Muscle of back (tissue), 11 donors: ENCODE measurements around the gene NBAS. TPM values are rescaled to one million over a fixed set of nuclear protein-coding genes. Genes with fewer than 3 reads are reported as not detected.

ENCODE experiments used
- DNase-seq, 3 donors: peaks; one replicate each; pipeline versions ENCODE4 v3.0.0 to v3.0.0-alpha.2; 2013
- polyA plus RNA-seq, 10 donors: library from polyadenylated mRNA; unstranded; fragments of 120-200 nt; gene quantifications; one replicate each; pipeline ENCODE4 v1.2.1, GENCODE V29; 2013; ENCODE audit not compliant: insufficient read length in 10 of 10

Gene NBAS
- polyA plus RNA-seq, 10 donors: 31.0 to 38.6 (median 36.8) TPM

DNA sequence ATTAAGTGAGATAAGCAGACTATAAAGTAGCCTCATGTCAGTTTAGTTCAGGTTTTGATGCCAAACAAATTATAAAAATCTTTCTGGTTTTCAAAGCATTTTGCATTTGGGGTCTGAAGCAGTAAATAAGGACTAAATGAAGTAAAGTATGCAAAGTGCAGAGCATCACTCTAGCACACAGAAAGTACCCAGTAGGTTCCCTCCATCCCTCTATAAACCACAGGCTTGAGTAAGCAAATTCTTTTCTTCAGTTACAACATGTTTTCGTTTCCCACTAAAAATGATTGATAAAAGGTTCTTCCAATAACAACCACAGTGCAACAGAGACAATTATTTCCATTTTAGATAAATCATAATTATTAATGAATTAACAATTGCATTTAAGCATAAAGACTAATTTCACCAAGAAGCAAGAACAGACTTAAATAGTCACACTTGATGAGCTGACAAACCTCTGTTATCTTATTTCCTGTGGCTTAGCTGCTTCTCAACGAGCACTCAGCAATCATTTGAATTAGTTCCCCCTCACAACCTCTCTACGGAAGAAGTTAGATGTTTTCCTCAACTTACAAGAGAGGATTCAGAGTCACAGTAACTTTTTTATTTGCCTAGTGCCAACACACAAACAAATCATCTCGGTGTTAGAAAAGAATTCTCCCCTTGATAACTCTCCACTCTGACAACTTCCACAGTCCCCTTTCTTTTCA, 249.8 kb downstream of the NBAS start:
- DNase-seq: no peak

DNA sequence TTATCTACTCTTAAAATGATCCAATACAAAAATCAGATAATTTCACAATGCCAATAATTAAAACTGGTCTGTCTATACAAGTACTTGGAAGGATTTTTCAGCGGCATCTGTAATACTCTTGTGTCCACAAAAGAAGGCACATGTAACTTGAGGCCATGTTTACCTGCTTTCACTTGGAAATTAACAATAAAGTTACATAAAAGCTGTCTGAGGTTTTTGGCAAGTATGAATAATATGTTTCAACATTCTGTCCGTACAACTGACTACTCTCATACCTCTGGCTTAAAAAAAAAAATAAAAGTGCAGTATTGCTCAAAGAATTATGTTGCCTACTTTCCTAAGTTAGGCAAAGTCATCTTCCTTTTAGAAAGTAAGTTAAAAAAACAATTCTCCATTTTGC, 253.6 kb downstream of the NBAS start:
- no peak for DNase-seq

DNA sequence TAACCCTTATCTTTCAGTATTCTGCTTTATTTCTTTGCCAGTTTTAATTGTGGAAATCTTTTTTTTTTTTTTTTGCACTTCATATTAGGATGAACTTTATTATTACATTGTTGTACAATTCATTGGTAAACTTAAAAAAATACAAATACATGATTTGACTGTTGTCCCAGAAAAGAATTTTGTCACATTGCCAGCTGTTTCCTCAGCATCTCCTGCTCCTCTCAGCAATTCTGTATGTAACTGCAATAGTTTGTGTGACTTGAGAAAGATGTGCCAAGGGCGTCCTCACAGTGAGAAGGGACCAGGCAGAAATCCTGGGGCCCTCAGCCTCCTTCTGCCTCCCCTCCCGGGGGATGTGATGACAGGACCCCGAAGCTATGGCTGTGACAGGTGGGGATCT, 254.4 kb downstream of the NBAS start:
- peak in 2 of 3 donors; percentile 22 to 26 for DNase-seq

DNA sequence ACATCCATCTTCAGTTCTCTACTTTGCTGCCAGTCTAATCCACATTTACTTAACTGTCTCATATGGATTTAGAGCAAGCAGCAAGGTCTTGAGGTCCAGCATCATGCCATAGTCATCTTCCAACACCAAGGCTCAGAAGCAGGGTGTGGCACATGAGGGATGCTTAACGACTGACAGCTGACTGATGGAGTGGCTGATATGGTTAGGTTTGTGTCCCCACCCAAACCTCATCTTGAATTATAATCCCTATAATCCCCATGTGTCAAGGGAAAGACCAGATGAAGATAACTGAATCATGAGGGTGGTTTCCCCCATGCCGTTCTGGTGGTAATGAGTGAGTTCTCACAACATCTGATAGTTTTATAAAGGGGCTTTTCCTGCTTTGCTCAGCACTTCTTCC, 257.3 kb downstream of the NBAS start:
- no peak for DNase-seq

DNA sequence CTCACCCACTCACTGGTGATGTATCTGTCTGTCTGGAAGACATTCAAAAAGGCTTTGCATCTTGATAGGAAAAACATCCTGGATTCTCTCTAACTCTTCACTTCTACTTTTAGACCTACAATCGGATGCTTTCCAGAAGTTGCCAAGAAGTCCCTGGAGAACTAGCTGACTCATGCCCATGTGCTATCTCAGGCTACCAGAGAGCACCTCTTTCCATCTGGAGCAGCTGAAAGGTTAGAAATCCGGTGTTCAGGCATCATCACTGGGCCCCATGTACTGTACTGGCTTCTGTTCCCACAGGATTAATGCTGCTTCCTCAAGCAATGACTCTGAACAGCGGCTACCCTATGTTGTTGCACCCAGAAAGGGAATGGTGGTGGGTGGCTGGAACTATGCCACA, 259.0 kb downstream of the NBAS start:
- no peak for DNase-seq

DNA sequence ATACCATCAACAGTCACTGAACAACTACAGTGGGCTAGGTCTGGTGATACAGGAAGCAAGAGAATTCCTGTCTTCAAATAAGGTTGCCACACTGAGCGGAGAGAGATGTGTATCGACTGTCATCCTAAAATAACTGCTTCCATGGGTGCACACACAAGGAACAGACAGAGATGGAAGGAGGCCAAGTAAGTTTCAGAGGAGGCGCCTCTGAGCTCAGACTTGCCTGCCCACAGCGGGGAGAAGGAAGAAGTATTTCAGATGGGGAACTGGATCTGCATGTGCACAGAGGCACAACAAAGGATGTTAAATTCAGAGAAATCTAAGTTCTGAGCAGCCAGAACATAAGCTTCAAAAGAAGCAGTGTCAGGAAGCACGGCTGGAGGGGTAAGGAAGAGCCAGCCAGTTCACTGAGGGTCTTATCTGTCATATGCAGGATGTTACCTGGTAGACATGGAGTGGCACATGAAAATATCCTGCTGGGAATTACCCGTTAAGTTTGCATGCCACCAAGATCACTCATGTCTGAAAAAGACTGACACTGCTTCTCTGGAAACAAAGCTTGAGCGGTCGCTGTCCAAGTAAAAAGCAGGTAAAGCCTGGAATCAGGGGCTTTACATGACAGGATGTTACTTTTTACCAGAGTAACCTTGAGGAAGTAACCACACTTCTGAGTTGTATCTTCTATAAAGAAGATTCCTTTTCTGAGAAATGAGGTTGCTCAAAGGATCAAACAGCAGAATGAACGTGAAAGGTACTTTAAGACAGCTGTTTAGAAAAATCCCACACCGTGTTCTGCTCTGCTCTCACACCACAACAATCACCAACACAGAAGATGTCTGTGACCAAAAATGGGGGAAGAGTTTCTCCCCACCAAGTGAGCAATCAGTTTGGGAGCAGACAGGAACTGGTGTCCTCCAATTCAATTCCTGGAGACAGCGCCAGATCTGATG, 260.2 kb downstream of the NBAS start:
- peak in 2 of 3 donors; percentile 12 to 16 for DNase-seq

DNA sequence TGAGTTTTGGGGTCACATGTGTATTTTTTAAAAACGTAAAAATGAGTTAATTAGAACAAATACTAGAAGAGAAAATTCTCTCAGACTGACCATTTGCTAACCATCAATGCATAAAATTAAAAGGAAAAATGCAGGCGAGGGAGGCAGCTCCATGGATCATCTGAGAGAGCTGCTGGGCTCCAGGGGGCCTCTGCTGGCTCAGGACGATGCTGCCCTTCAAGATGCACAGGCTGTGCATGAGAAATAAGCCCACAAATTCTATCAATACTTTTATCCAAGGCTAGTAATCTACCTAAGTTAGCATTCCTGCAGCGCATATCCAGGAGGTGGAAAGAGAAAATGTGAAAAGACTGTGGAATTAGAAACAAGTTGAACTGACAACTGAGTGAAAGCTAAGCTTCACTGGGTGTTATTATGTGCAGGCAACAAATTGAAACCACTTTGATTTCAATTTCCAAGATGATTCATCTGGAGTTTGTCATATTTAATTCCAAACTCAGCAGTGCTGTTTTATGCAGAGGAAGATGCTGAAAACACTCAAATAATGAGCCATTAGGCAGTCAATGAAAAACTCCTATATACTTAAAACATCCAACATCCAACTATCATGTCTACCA, 261.1 kb downstream of the NBAS start:
- no peak for DNase-seq

DNA sequence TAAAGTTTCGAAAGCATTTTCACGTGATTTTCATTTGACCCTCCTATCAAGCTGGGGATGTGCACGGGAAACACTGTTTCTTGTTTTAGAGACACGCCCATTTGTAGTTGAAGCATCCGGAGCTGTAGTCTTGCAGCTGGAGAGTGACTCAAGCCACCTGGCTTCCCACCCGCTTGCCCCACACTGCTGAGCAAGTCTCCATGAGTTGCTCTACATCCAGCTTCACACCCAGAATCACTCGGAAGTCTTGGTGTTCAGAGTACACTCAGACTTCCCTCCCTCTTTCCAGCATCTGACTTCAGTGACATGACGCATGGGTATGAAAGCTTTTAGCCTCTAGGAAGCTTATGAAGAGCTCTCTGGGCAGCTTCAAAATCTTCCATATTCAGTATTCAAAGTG, 262.4 kb downstream of the NBAS start:
- DNase-seq: no peak

DNA sequence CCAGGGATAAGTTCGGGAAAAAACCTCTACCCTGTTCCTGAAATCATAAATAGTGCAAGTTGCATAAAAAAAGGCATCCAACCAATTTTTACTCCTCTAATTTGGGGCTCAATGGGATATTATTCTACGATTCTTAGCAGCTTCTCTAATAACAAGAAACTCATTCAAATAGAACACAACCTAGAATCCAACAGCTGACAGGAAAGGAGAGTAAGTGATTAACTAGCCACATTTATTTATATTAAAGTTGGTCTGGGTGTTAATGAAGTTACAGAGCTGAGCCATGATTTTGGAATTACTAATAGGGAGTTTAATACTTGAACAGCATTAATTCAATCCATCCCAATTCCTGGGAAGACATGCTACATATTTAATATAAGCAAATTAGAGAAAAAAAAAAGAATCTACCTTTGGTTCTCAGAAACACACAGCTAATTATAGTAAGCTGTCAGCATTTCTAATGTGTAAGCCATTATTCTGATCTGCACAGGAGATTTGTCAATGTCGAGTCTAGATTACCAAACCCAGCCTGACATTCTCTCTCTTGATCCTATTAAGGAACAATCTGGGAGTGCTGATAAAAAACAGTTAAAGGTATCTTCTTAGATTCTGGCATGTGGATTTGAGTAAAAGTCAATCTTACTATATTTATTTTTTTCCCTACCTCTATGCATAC, 267.7 kb downstream of the NBAS start:
- no peak for DNase-seq

DNA sequence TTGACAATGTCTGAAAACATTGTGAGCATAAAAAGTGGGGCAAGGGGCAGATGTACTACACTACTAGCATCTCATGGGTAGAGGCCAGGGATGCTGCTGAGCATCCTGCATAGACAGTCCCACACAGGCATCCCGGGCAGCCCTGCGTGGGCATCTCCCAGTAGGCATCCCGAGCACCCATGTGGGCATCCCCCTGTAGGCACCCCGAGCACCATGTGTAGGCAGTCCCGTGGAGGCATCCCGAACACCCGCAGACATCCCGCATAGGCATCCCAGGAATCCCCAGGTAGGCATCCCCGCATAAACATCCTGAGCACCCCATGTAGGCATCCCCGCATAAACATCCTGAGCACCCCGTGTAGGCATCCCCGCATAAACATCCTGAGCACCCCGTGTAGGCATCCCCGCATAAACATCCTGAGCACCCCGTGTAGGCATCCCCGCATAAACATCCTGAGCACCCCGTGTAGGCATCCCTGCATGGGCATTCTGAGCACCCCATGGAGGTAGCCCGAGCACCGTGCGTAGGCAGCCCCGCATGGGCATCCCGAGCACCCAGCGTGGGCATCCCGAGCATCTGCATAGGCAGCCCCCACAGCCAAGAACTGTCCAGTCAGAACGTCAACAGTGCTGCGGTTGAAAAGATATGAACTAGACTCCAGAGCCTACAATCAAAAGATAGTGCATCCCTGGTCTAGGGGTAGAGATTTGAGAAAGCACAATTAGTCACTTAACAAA, 273.5 kb downstream of the NBAS start:
- no peak for DNase-seq

DNA sequence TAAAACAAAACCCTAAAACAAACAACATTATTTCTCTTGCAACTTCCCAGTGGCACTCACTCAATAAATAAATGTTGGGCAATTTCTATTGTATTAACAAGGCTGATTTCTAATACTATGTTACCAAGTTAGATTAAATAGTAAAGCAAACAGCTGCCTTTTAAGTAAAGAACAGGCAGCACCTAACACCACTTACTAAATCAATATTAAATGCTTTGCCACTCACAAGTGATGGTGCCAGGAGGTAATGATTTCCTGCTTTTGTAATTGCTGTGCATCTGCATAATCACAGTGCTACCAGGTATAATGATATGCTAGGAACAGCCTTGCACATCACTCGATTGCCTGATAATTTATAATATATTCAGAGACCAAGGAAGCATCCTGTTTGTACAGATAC, 276.5 kb downstream of the NBAS start:
- DNase-seq: no peak

DNA sequence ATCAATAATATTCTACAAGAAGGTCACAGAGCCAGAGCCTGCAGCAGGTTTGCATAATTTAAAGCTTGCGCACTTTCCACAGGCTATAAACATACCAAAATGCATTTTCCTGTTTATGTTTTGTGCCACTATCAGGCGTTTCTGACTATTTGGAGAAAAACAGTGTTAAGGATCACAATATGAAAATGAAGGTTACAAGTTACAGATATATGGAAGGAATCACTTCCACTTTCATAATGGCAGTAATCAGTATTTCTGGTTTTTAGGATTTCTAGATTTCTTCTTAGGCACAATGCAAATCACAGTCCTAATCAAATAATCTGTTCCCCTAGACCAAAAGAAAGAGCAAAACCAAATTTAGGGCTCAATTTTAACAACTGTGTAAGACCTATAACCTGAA, 279.5 kb downstream of the NBAS start:
- DNase-seq: no peak

DNA sequence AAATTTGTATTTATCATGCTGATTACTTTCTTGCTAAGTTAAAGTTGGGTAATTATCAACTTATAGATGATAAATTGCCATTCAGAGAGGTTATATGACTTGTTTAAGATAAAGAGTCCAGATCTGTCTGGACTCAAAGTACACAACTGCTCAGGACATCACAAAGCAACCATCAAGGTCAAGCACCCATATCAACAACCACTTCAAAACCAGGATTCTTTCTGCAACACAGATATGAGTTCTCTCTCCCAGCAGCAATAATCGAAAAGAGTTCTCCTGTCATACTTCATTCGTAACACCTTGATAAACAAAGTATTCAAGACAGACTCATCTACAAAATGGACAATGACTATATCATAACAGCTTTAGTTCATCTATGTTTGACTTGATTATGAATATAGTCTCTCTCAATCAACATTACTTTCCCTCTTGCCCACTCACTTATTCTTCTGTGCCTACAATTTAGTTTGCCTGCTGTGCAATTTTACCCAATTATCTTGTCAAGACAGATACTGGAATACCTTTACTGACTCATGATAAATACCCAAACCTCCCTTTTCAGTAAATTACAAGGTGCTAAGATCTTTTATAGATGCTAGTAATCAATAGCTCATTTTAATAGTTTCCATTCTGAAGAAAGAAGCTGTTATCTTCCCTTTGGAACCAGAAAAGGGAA, 281.8 kb downstream of the NBAS start:
- no peak for DNase-seq

DNA sequence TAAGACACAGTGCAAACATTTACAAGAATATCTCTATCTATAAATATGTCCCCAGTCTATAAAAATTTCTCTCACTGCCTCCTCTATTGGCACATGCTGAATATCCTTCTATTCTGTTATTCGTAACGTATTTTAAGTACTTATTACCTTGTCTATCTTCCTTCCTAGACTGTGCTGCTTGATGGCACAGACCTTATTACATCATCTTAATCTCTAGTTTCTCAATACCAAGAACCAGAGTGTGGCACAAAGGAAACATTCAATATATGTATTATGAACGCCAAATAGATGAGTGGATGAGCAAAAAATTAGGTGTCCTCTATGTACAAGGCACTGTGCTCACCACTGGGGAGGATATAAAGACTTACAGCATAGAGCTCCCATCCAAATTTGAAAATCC, 282.8 kb downstream of the NBAS start:
- no peak for DNase-seq

DNA sequence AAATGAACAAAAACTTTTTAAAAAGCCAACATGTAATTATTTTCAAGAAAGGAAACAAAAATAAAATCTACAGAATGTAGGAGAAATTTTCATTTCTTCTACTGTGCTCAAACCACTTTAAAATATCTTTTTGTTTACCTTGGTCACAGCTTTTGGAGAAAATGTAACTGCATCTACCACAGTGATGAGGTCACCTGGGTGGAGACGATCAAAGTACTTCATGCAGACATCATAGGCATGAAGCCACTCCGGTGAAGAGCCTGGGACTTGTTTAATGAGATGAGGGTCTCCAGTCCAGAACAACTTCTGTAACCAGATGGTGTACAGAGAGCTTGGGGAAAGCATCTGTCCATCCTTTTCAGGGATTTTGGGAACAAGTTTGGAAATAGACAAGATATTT, 285.8 kb downstream of the NBAS start:
- no peak for DNase-seq

DNA sequence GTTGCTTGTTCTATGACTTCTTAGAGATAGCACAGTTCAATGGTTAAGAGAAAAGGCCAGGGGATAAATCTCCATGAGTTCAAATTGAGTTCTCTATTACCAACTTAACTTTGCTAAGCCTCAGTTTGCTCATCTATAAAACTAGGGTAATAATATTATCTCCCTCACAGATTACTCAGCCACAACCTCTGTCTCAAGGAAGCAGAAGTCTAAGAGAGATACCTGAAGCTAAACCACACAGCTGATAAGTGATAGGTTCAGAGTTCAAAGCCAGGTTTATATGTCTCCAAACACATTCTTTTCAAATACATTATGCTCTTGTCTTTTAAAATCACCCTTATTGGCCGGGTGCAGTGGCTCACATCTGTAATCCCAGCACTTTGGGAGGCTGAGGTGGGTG, 287.7 kb downstream of the NBAS start:
- DNase-seq: no peak

DNA sequence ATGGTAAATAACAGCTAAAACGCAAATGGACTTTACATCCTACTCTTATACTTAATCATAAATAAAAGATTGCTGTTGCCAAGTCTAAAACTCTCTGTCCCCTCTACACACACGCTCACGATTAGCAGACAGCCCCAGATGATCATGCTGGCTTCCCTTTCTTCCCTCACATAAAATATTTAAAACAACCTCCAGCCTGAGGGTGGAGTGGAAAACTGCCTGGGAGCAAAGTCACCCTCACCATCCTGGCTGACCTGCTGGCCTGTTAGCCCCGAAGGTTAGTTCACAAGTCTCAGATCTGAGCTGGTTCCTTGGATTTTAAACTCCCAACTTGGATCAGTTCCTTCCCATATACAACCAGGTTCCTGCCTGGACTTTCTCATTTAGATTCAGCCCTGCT, 288.2 kb downstream of the NBAS start:
- peak in 1 of 3 donors; percentile 19 for DNase-seq

DNA sequence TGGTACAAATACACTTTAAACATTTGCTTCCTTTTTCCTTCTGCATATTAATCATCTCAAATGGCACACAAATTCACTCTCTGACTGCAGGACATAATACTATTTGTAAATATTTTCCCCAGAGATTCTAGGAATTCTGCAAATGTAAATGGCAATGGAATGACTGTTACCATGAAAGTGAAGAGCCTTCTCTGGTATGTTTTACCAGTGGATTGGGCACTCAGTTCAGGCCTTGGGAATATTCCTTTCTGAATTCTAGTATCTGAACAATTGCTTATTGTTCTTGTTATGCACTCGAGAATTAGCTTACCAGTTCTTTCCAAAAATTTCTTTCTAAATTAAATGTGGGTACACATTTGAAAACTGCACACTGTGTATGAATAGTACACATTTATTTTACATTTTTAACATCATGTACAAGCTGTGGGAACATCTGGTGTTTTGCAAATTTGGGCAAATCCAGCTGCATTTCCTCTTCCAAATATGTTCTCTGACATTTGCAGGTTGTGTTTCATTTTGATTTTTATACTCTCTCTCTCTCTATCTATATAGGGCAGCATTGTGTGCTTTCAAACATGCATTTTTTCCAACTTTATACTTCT, 289.1 kb downstream of the NBAS start:
- peak in 1 of 3 donors; percentile 14 for DNase-seq

DNA sequence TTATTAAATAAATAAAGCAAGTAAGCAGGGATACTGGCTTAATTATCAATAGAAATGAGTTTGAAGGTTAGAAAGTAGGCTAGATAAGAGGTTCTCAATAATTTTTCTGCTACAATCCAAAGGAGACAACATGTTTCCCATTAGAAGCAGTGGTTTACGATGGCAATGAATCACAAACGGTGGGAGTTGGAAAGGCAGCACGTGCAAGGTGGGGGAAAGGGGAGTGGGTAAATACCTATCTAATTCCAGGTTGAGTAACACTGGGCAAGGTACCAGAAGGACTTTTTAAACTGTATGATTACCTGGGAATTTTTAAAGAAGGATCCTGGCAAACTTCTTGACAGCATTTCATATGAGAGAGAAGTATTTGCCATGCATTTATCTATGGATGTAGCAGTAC, 289.9 kb downstream of the NBAS start:
- DNase-seq: no peak

DNA sequence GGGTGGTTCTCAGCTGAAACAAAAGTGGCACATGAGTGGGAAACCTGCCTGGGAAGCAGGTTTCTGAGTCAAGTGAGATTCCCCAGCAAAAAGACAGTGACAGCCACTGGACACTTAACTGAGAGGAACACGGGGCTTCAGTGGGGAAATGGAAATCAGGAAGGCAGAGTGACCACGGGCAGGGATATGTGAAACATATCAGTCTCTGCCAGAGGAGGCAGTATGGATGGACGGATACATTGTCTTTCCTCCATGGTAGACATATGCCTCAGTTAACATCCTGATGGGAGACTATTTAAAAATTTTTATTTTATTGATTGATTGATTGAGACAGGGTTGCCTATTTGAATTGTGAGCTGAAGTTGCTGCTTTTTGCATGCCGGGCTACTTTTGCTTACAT, 292.1 kb downstream of the NBAS start:
- DNase-seq: no peak
